Spleen (tissue), 7 donors: ENCODE results near the gene BPIFB1.

Source experiments
- POLR2A ChIP-seq, 3 donors: fragments of 450-650 bp; IDR thresholded peaks; one replicate each; pipeline ENCODE4 v1.5.1; 2017; ENCODE audit warnings: antibody characterized with exemption in 3 of 3, mild to moderate bottlenecking in 1 of 3
- TF ChIP-seq, protein P1 (sequence below), 11 experiments: fragments of 200-600 bp in 7 of 11; fragments of 450-650 bp in 4 of 11; sonication (generic) in 4 of 11; IDR thresholded peaks in 8 of 11; conservative IDR thresholded peaks in 3 of 11; 1 replicate in 7 of 11; 2 replicates in 4 of 11; pipeline versions ENCODE4 v1.4.0 to v1.8.0; 2016 to 2021; ENCODE audit warnings: antibody characterized with exemption in 11 of 11, inconsistent platforms in 4 of 11, mild to moderate bottlenecking in 1 of 11
- donor health status: DM: no; HTN: no; CAD: no; lungs with moderate emphysema.
- donor health status: DM: no; HTN: no; CAD: no.
- donor health status: DM: no; HTN: no; CAD: no.

GRCh38 chr20:33306228-33306627 is 23.2 kb downstream of the BPIFB1 start:
- TF ChIP-seq POLR2A (IDR thresholded peaks at IDR 0.05), result no peak
- TF ChIP-seq, protein P1, sequence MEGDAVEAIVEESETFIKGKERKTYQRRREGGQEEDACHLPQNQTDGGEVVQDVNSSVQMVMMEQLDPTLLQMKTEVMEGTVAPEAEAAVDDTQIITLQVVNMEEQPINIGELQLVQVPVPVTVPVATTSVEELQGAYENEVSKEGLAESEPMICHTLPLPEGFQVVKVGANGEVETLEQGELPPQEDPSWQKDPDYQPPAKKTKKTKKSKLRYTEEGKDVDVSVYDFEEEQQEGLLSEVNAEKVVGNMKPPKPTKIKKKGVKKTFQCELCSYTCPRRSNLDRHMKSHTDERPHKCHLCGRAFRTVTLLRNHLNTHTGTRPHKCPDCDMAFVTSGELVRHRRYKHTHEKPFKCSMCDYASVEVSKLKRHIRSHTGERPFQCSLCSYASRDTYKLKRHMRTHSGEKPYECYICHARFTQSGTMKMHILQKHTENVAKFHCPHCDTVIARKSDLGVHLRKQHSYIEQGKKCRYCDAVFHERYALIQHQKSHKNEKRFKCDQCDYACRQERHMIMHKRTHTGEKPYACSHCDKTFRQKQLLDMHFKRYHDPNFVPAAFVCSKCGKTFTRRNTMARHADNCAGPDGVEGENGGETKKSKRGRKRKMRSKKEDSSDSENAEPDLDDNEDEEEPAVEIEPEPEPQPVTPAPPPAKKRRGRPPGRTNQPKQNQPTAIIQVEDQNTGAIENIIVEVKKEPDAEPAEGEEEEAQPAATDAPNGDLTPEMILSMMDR (IDR thresholded peaks at IDR 0.05 in 8 of 11, conservative IDR thresholded peaks at IDR 0.05 in 3 of 11), result no peak
